Panc1 (cell line): ENCODE results near the gene MTA1. TPM values are rescaled to one million over a fixed set of nuclear protein-coding genes. Genes with fewer than 3 reads are reported as not detected.
A peak's percentile ranks its signal among the peaks of the same experiment; 100 is the strongest.

ENCODE experiments used
- ATAC-seq: fragments of 200-7000 bp; cut with Tn5 transposase; 2 replicates; pipeline ENCODE4 v1.9.1; 2020; ENCODE audit warnings: mild to moderate bottlenecking, moderate library complexity
- BruUV-seq: library from RNA; stranded (reverse); fragments of 400-500 nt; replicated peaks from 2 replicates; lab custom pipeline; 2021; lab: Mats Ljungman, UMichigan
- CTCF ChIA-PET: fragments of 300-600 bp; sonication (Branson Sonifier 250); formaldehyde crosslinking; loops from one replicate; lab custom pipeline; 2022; ENCODE audit warnings: antibody characterized with exemption; lab: Charles Lee
- POLR2A ChIA-PET: fragments of 300-600 bp; sonication (Branson Sonifier 250); formaldehyde crosslinking; loops from one replicate; lab custom pipeline; 2022; ENCODE audit warnings: antibody characterized with exemption; lab: Charles Lee
- DNase-seq: peaks from one replicate; pipeline ENCODE4 v3.0.0-alpha.2; 2010; ENCODE audit warnings: low read depth, low spot score
- H3K27ac ChIP-seq: 2 replicates; pipeline ENCODE4 v1.5.1; 2011; ENCODE audit warnings: mild to moderate bottlenecking, low read length, inconsistent platforms
- H3K27me3 ChIP-seq: fragments of 200-500 bp; sonication (Bioruptor generic); 2 replicates; pipeline ENCODE4 v1.6.0; 2014; ENCODE audit warnings: low read length, inconsistent platforms; ENCODE audit not compliant: control insufficient read depth, insufficient read depth
- H3K36me3 ChIP-seq: fragments of 200-500 bp; sonication (Bioruptor generic); 2 replicates; pipeline ENCODE4 v1.5.1; 2014; ENCODE audit warnings: inconsistent platforms, mild to moderate bottlenecking, low read length, moderate library complexity; ENCODE audit not compliant: control insufficient read depth, insufficient read depth
- H3K4me1 ChIP-seq: 2 replicates; pipeline ENCODE4 v1.5.1; 2011; ENCODE audit warnings: inconsistent platforms, mild to moderate bottlenecking, low read length, moderate library complexity; ENCODE audit not compliant: control insufficient read depth, insufficient read depth
- H3K4me3 ChIP-seq, 2 experiments: 2 replicates each; pipeline ENCODE4 v1.5.1; 2011 to 2012; ENCODE audit warnings: low read depth in 2 of 2, low read length in 2 of 2, mild to moderate bottlenecking in 2 of 2, inconsistent platforms in 1 of 2, moderate library complexity in 1 of 2
- H3K9me3 ChIP-seq: fragments of 200-500 bp; sonication (Bioruptor generic); 2 replicates; pipeline ENCODE4 v1.5.1; 2014; ENCODE audit warnings: low read depth, mild to moderate bottlenecking, inconsistent platforms, low read length, moderate library complexity; ENCODE audit not compliant: control insufficient read depth, insufficient read depth
- POLR2AphosphoS5 ChIP-seq: IDR thresholded peaks from 2 replicates; pipeline ENCODE4 v1.6.1; 2012; ENCODE audit warnings: mild to moderate bottlenecking, low read depth, low read length, moderate library complexity
- SIN3A ChIP-seq: IDR thresholded peaks from 2 replicates; pipeline ENCODE4 v1.6.1; 2012; ENCODE audit warnings: low read depth, mild to moderate bottlenecking, low read length, moderate library complexity, borderline replicate concordance; ENCODE audit not compliant: insufficient read depth
- TCF7L2 ChIP-seq: IDR thresholded peaks from 2 replicates; pipeline ENCODE4 v1.6.1; 2011; ENCODE audit warnings: mild to moderate bottlenecking, low read depth, low read length, inconsistent platforms
- in situ Hi-C: cut with HindIII; loops from 2 replicates; pipeline ENCODE4 v1.10.0; 2016; ENCODE audit warnings: low sequenced_read_pairs, low pct_unique_long_range_greater_than_20kb
- intact Hi-C: fragments of 100-400 bp; cut with micrococcal nuclease; formaldehyde crosslinking; loops from one replicate; pipeline ENCODE4 v1.10.0; 2022; ENCODE audit not compliant: unreplicated experiment
- total RNA-seq: library from RNA; stranded (reverse); gene quantifications from one replicate; pipeline ENCODE4 v1.2.1, GENCODE V29; 2021; ENCODE audit not compliant: unreplicated experiment
- TF ChIP-seq, protein P1 (sequence below), 2 experiments: IDR thresholded peaks; 2 replicates each; pipeline ENCODE4 v1.6.1; 2011 to 2012; ENCODE audit warnings: low read depth in 2 of 2, control low read depth in 1 of 2, low read length in 1 of 2, mild to moderate bottlenecking in 1 of 2, moderate library complexity in 1 of 2; ENCODE audit not compliant: insufficient read depth in 1 of 2
- TF ChIP-seq, protein P2 (sequence below): fragments of 450-650 bp; IDR thresholded peaks from 2 replicates; pipeline ENCODE4 v1.5.1; 2017; ENCODE audit warnings: mild to moderate bottlenecking

The MTA1 gene
- total RNA-seq, 1 experiment from 2014 or later = 105 TPM

DNA sequence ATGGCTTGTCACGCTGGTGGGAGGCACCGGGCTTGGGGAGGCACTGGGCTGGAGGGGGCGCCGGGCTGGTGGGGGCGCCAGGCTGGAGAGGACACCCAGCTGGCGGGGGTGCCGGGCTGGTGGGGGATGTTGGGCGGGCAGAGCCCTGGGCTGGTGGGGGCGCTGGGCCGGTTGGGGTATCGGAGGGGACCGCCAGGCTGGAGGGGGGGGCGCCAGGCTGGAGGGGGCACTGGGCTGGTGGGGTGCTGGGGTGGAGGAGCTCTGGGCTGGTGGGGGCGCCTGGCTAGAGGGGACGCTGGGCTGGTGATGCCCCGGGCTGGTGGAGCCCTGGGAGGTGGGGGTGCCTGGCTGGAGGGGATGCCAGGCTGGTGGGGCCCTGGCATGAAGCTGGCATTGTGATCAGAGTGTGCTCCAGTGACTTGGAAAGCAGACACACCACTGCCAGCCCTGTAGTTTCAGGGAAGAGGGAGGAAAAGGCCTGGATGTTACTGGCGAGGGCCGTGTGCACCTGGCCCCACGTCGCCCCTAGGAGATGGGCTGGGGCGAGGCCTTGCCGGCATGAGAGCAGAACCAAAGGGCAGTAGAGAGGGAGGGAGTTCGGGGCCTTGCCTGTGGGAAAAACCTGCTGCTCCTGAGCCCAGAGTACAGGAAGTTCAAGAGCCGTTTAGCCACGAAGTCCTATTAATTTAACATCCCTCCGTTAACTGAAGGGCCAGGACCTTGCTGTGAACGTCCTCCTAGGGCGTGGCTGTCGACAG lies 84.5 kb downstream of the MTA1 start:
- no peak overlapping the region for H3K4me3 ChIP-seq
- no TSS peak for BruUV-seq
- no peaks in the 10 kb centered on the region for H3K36me3 ChIP-seq
- no peaks in the 10 kb centered on the region for H3K4me1 ChIP-seq
- in situ Hi-C loops = no loop called here
- TF ChIP-seq, protein P1, sequence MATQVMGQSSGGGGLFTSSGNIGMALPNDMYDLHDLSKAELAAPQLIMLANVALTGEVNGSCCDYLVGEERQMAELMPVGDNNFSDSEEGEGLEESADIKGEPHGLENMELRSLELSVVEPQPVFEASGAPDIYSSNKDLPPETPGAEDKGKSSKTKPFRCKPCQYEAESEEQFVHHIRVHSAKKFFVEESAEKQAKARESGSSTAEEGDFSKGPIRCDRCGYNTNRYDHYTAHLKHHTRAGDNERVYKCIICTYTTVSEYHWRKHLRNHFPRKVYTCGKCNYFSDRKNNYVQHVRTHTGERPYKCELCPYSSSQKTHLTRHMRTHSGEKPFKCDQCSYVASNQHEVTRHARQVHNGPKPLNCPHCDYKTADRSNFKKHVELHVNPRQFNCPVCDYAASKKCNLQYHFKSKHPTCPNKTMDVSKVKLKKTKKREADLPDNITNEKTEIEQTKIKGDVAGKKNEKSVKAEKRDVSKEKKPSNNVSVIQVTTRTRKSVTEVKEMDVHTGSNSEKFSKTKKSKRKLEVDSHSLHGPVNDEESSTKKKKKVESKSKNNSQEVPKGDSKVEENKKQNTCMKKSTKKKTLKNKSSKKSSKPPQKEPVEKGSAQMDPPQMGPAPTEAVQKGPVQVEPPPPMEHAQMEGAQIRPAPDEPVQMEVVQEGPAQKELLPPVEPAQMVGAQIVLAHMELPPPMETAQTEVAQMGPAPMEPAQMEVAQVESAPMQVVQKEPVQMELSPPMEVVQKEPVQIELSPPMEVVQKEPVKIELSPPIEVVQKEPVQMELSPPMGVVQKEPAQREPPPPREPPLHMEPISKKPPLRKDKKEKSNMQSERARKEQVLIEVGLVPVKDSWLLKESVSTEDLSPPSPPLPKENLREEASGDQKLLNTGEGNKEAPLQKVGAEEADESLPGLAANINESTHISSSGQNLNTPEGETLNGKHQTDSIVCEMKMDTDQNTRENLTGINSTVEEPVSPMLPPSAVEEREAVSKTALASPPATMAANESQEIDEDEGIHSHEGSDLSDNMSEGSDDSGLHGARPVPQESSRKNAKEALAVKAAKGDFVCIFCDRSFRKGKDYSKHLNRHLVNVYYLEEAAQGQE (IDR thresholded peaks at IDR 0.05; ENCODE audit: insufficient read depth in 1 of 2, low read depth in 2 of 2, low read length in 1 of 2) = no peak
- TF ChIP-seq SIN3A = no peak
- no peak for TF ChIP-seq TCF7L2
- TF ChIP-seq, protein P2, sequence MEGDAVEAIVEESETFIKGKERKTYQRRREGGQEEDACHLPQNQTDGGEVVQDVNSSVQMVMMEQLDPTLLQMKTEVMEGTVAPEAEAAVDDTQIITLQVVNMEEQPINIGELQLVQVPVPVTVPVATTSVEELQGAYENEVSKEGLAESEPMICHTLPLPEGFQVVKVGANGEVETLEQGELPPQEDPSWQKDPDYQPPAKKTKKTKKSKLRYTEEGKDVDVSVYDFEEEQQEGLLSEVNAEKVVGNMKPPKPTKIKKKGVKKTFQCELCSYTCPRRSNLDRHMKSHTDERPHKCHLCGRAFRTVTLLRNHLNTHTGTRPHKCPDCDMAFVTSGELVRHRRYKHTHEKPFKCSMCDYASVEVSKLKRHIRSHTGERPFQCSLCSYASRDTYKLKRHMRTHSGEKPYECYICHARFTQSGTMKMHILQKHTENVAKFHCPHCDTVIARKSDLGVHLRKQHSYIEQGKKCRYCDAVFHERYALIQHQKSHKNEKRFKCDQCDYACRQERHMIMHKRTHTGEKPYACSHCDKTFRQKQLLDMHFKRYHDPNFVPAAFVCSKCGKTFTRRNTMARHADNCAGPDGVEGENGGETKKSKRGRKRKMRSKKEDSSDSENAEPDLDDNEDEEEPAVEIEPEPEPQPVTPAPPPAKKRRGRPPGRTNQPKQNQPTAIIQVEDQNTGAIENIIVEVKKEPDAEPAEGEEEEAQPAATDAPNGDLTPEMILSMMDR = no peak
- TF ChIP-seq POLR2AphosphoS5 = no peak
- no peaks in the 10 kb centered on the region for H3K27me3 ChIP-seq
- ATAC-seq (0 out of 2 replicates have a peak, but pooled peaks have one; percentile 7), DNase-seq (no peak)
- intact Hi-C loops = no loop called here
- H3K9me3 ChIP-seq = no peaks in the 10 kb centered on the region
- no peak overlapping the region for H3K27ac ChIP-seq
- ChIA-PET POLR2A (no interaction called here), CTCF (no interaction called here)

DNA sequence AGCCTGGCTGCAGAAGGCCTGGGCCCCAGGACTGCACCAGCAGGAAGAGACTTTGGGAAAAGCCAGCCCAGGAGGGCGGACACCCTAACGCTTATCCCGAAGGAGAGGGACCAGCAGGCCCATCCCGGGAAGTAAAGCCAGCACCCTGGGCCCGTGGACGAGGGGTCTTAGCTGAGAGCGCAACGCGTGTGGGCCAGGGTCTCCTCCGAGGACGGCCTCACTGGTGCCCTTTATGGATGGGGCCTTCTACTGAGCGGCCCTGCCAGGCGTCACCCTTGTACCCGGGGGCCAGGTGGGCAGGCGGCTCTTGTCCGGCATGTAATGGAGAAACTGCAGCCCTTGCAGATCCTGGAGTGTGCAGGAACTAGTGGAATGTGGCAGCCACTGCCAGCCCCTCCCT lies 85.5 kb downstream of the MTA1 start:
- CTCF ChIA-PET = no interaction called here
- no peak overlapping the region for H3K4me3 ChIP-seq
- H3K4me1 ChIP-seq = no peaks in the 10 kb centered on the region
- no peaks in the 10 kb centered on the region for H3K36me3 ChIP-seq
- no peak for ATAC-seq
- no peak overlapping the region for H3K27ac ChIP-seq
- no peaks in the 10 kb centered on the region for H3K9me3 ChIP-seq
- no peaks in the 10 kb centered on the region for H3K27me3 ChIP-seq
- no peak for DNase-seq
- TF ChIP-seq, protein P2 = no peak
- TF ChIP-seq SIN3A (no peak), POLR2AphosphoS5 (no peak), TCF7L2 (no peak)
- TF ChIP-seq, protein P1 (IDR thresholded peaks at IDR 0.05; ENCODE audit: insufficient read depth in 1 of 2, low read depth in 2 of 2, low read length in 1 of 2) = no peak
- in situ Hi-C loops (no loop called here), intact Hi-C loops (no loop called here)
- POLR2A ChIA-PET = no interaction called here
- no TSS peak for BruUV-seq
